Naive thymus-derived CD4-positive, alpha-beta T cell (primary cell): ENCODE results near the gene NDUFB8. TPM values are rescaled to one million over a fixed set of nuclear protein-coding genes. Genes with fewer than 3 reads are reported as not detected.
A peak's percentile ranks its signal among the peaks of the same experiment; 100 is the strongest.

Source experiments
- ATAC-seq: fragments of 150-1000 bp; cut with Tn5 transposase; 2 replicates; pipeline ENCODE4 v1.10.0; 2021; ENCODE audit warnings: mild to moderate bottlenecking, moderate library complexity
- CTCF ChIA-PET: fragments of 350-600 bp; sonication (Branson Sonifier 250); formaldehyde crosslinking; loops from one replicate; lab custom pipeline; 2021; ENCODE audit warnings: antibody characterized with exemption; lab: Charles Lee
- POLR2A ChIA-PET: fragments of 350-600 bp; sonication (Branson Sonifier 250); formaldehyde crosslinking; loops from one replicate; lab custom pipeline; 2021; ENCODE audit warnings: antibody characterized with exemption, inconsistent platforms; lab: Charles Lee
- DNase-seq, 9 donors: peaks; one replicate each; pipeline versions ENCODE4 v3.0.0 to v3.0.0-alpha.2; 2020 to 2022; ENCODE audit warnings: mixed read lengths in 1 of 9
- H3K27ac ChIP-seq: one replicate; pipeline ENCODE4 v1.7.0; 2013; ENCODE audit warnings: mild to moderate bottlenecking, low read depth, low read length, moderate library complexity
- H3K27me3 ChIP-seq, 2 donors: one replicate each; pipeline ENCODE4 v1.7.0; 2013; ENCODE audit warnings: low read length in 2 of 2, mild to moderate bottlenecking in 2 of 2, moderate library complexity in 2 of 2; ENCODE audit not compliant: control insufficient read depth in 2 of 2, insufficient read depth in 2 of 2
- H3K36me3 ChIP-seq, 3 experiments: 1 replicate in 2 of 3; 2 replicates in 1 of 3; pipeline ENCODE4 v1.7.0; 2013; ENCODE audit warnings: low read length in 3 of 3, mild to moderate bottlenecking in 3 of 3, moderate library complexity in 1 of 3; ENCODE audit not compliant: insufficient read depth in 3 of 3, control insufficient read depth in 2 of 3
- H3K4me1 ChIP-seq, 2 donors: one replicate each; pipeline ENCODE4 v1.7.0; 2013; ENCODE audit warnings: low read length in 2 of 2, mild to moderate bottlenecking in 2 of 2, moderate library complexity in 1 of 2; ENCODE audit not compliant: control insufficient read depth in 2 of 2, insufficient read depth in 2 of 2
- H3K4me3 ChIP-seq: 2 replicates; pipeline ENCODE4 v1.7.0; 2013; ENCODE audit warnings: mild to moderate bottlenecking, low read length
- H3K9me3 ChIP-seq, 3 experiments: 1 replicate in 2 of 3; 2 replicates in 1 of 3; pipeline ENCODE4 v1.7.0; 2013; ENCODE audit warnings: low read length in 3 of 3; ENCODE audit not compliant: control insufficient read depth in 2 of 3
- H3K27ac Mint-ChIP-seq, 9 donors: one replicate each; pipeline ENCODE4 v1.8.0; 2020 to 2022; ENCODE audit warnings: mixed read lengths in 9 of 9, mild to moderate bottlenecking in 8 of 9, moderate library complexity in 5 of 9, inconsistent platforms in 2 of 9
- H3K27me3 Mint-ChIP-seq, 5 donors: one replicate each; pipeline ENCODE4 v1.8.0; 2021 to 2022; ENCODE audit warnings: mixed read lengths in 5 of 5, mild to moderate bottlenecking in 1 of 5
- H3K36me3 Mint-ChIP-seq, 5 donors: one replicate each; pipeline ENCODE4 v1.8.0; 2020 to 2022; ENCODE audit warnings: mixed read lengths in 5 of 5, mild to moderate bottlenecking in 3 of 5, inconsistent platforms in 1 of 5
- H3K4me1 Mint-ChIP-seq, 7 donors: one replicate each; pipeline ENCODE4 v1.8.0; 2020 to 2022; ENCODE audit warnings: mixed read lengths in 7 of 7, mild to moderate bottlenecking in 3 of 7, inconsistent platforms in 1 of 7
- H3K4me3 Mint-ChIP-seq, 10 donors: one replicate each; pipeline ENCODE4 v1.8.0; 2020 to 2022; ENCODE audit warnings: mild to moderate bottlenecking in 10 of 10, mixed read lengths in 10 of 10, moderate library complexity in 6 of 10, inconsistent platforms in 2 of 10
- H3K9me3 Mint-ChIP-seq, 11 donors: one replicate each; pipeline ENCODE4 v1.8.0; 2020 to 2022; ENCODE audit warnings: mixed read lengths in 11 of 11, mild to moderate bottlenecking in 4 of 11, inconsistent platforms in 1 of 11, moderate library complexity in 1 of 11
- intact Hi-C, 2 donors: fragments of 100-400 bp; cut with micrococcal nuclease; formaldehyde crosslinking; loops; one replicate each; pipeline ENCODE4 v1.15.1; 2023
- polyA plus RNA-seq, 2 donors: library from polyadenylated mRNA; unstranded; fragments of 300-500 nt; fragmentation: Illumina TruSeq; gene quantifications; one replicate each; pipeline ENCODE4 v1.2.3, GENCODE V29; 2021
- total RNA-seq, 6 experiments: library from RNA in 5 of 6; stranded (reverse) in 5 of 6; gene quantifications; 1 replicate in 5 of 6; 2 replicates in 1 of 6; pipeline ENCODE4 v1.2.3 and lab custom pipeline; 2021 to 2026

The NDUFB8 gene
- total and polyA plus RNA-seq, 7 experiments from 2014 or later: 137 to 554 (median 160) TPM

- Mint-ChIP-seq H3K4me1 (peaks cover 10 to 44% (median 12%) of the 10 kb centered on the region in 7 donors), H3K4me3 (no peak overlapping the region), H3K27ac (no peak overlapping the region), H3K9me3 (no peaks in the 10 kb centered on the region), H3K36me3 (peaks cover 4 to 38% (median 22%) of the 10 kb centered on the region in 5 donors), H3K27me3 (peaks cover 2 to 12% (median 11%) of the 10 kb centered on the region in 5 donors)
- no peaks in the 10 kb centered on the region for H3K9me3 ChIP-seq
- H3K27me3 ChIP-seq: no peaks in the 10 kb centered on the region
- ChIA-PET POLR2A (interaction anchor here (0.9 kb wide), 1 partner anchor 29 kb away, joined by 3 read pairs; no protein-coding TSS in a partner anchor), CTCF (interaction anchor here (0.6 to 2.2 kb wide), 4 partner anchors 22 to 48 kb away, joined by 3 to 7 read pairs (median 3); no protein-coding TSS in a partner anchor)
- no peak overlapping the region for H3K4me3 ChIP-seq
- H3K4me1 ChIP-seq: peaks cover 0 to 4% of the 10 kb centered on the region in 2 donors
- peaks cover 0 to 31% (median 2%) of the 10 kb centered on the region in 3 experiments for H3K36me3 ChIP-seq
- intact Hi-C loops: no loop called here
- H3K27ac ChIP-seq: no peak overlapping the region
- ATAC-seq (no peak), DNase-seq (no peak)
Measured at GRCh38 chr10:100485366-100485765, 44.3 kb downstream of the NDUFB8 start.

GRCh38 chr10:100483876-100484666 is 45.6 kb downstream of the NDUFB8 start:
- H3K27me3 Mint-ChIP-seq: peaks cover 4 to 23% (median 21%) of the 10 kb centered on the region in 5 donors
- peak overlapping the region in 5 of 10 donors; percentile 6 to 86 (median 76) for H3K4me3 Mint-ChIP-seq
- Histone ChIP-seq H3K27me3 (no peaks in the 10 kb centered on the region), H3K4me3 (no peak overlapping the region), H3K9me3 (no peaks in the 10 kb centered on the region), H3K4me1 (peaks cover 0 to 4% of the 10 kb centered on the region in 2 donors), H3K36me3 (peaks cover 0 to 18% (median 0%) of the 10 kb centered on the region in 3 experiments), H3K27ac (no peak overlapping the region)
- CTCF ChIA-PET: interaction anchor here (1.1 to 4.1 kb wide), 5 partner anchors 12 to 42 kb away, joined by 3 to 51 read pairs (median 7); no protein-coding TSS in a partner anchor
- ATAC-seq (no peak), DNase-seq (no peak)
- peaks cover under 1 to 32% (median 11%) of the 10 kb centered on the region in 5 donors for H3K36me3 Mint-ChIP-seq
- peaks cover 0 to 2% (median 0%) of the 10 kb centered on the region in 11 donors for H3K9me3 Mint-ChIP-seq
- H3K4me1 Mint-ChIP-seq: peaks cover 10 to 41% (median 12%) of the 10 kb centered on the region in 7 donors
- peak overlapping the region in 2 of 9 donors; percentile 47 to 54 for H3K27ac Mint-ChIP-seq
- intact Hi-C loops: no loop called here
- POLR2A ChIA-PET: interaction anchor here (1.6 kb wide), 1 partner anchor 27 kb away, joined by 4 read pairs; no protein-coding TSS in a partner anchor

GRCh38 chr10:100482834-100483185 is 46.9 kb downstream of the NDUFB8 start:
- no peak overlapping the region for H3K27ac ChIP-seq
- Mint-ChIP-seq H3K36me3 (peaks cover 0 to 26% (median 11%) of the 10 kb centered on the region in 5 donors), H3K27me3 (peaks cover 4 to 31% (median 26%) of the 10 kb centered on the region in 5 donors), H3K9me3 (peaks cover 0 to 2% (median 0%) of the 10 kb centered on the region in 11 donors), H3K4me3 (peak overlapping the region; percentile 63 to 92 (median 86)), H3K27ac (peak overlapping the region in 4 of 9 donors; percentile 43 to 70 (median 47)), H3K4me1 (peaks cover 10 to 38% (median 12%) of the 10 kb centered on the region in 7 donors)
- H3K4me1 ChIP-seq: peaks cover 0 to 4% of the 10 kb centered on the region in 2 donors
- H3K4me3 ChIP-seq: no peak overlapping the region
- H3K27me3 ChIP-seq: no peaks in the 10 kb centered on the region
- peaks cover 0 to 8% (median 0%) of the 10 kb centered on the region in 3 experiments for H3K36me3 ChIP-seq
- ChIA-PET POLR2A (interaction anchor here (0.5 to 1.6 kb wide), 2 partner anchors 29 to 178 kb away, joined by 3 to 4 read pairs; no protein-coding TSS in a partner anchor), CTCF (interaction anchor here (0.6 to 4.1 kb wide), 11 partner anchors 8 to 145 kb away, joined by 3 to 51 read pairs (median 4); partner anchors contain the start of gene SCD)
- DNase-seq: peak in 1 of 9 donors; percentile 4
- intact Hi-C loops: loop anchor here (1.0 kb wide), 4 partner anchors 25 to 197 kb away; partner anchors contain the start of genes BLOC1S2 (in 1 of the 2) and HIF1AN (in 1 of the 2)
- H3K9me3 ChIP-seq: no peaks in the 10 kb centered on the region
- ATAC-seq: no peak

GRCh38 chr10:100482181-100482833 is 47.4 kb downstream of the NDUFB8 start:
- peak; percentile 73 for ATAC-seq
- DNase-seq: peak; percentile 46 to 77 (median 63)
- ChIA-PET CTCF (interaction anchor here (0.9 to 4.1 kb wide), 12 partner anchors 8 to 150 kb away, joined by 3 to 51 read pairs (median 4); partner anchors contain the start of gene SCD), POLR2A (interaction anchor here (0.5 to 1.6 kb wide), 3 partner anchors 29 to 178 kb away, joined by 3 to 4 read pairs (median 3); no protein-coding TSS in a partner anchor)
- Histone ChIP-seq H3K4me3 (peak overlapping the region; percentile 70), H3K9me3 (no peaks in the 10 kb centered on the region), H3K4me1 (peaks cover 0 to 4% of the 10 kb centered on the region in 2 donors), H3K27ac (no peak overlapping the region), H3K36me3 (peaks cover 0 to 3% (median 0%) of the 10 kb centered on the region in 3 experiments), H3K27me3 (no peaks in the 10 kb centered on the region)
- Mint-ChIP-seq H3K9me3 (peaks cover 0 to 2% (median 0%) of the 10 kb centered on the region in 11 donors), H3K4me1 (peaks cover 10 to 38% (median 12%) of the 10 kb centered on the region in 7 donors), H3K4me3 (peak overlapping the region; percentile 63 to 92 (median 86)), H3K27me3 (peaks cover 4 to 31% (median 26%) of the 10 kb centered on the region in 5 donors), H3K36me3 (peaks cover 0 to 24% (median 10%) of the 10 kb centered on the region in 5 donors), H3K27ac (peak overlapping the region in 4 of 9 donors; percentile 11 to 71 (median 40))
- intact Hi-C loops: loop anchor here (1.0 kb wide), 4 partner anchors 26 to 196 kb away; partner anchors contain the start of genes BLOC1S2 (in 1 of the 2) and HIF1AN (in 1 of the 2)

GRCh38 chr10:100481462-100482081 is 48.1 kb downstream of the NDUFB8 start:
- Histone ChIP-seq H3K4me1 (peaks cover 0 to 4% of the 10 kb centered on the region in 2 donors), H3K27ac (no peak overlapping the region), H3K9me3 (no peaks in the 10 kb centered on the region), H3K36me3 (no peaks in the 10 kb centered on the region), H3K27me3 (no peaks in the 10 kb centered on the region), H3K4me3 (peak overlapping the region; percentile 70)
- CTCF ChIA-PET: interaction anchor here (1.1 to 4.1 kb wide), 8 partner anchors 13 to 149 kb away, joined by 3 to 51 read pairs (median 8); no protein-coding TSS in a partner anchor
- intact Hi-C loops: loop anchor here (1.0 kb wide), 6 partner anchors 27 to 195 kb away; partner anchors contain the start of genes BLOC1S2 (in 1 of the 2), HIF1AN (in 1 of the 2) and SCD (in 1 of the 2)
- POLR2A ChIA-PET: interaction anchor here (0.7 kb wide), 1 partner anchor 138 kb away, joined by 3 read pairs; no protein-coding TSS in a partner anchor
- ATAC-seq (peak; percentile 98), DNase-seq (peak; percentile 86 to 97 (median 90))
- Mint-ChIP-seq H3K36me3 (peaks cover 0 to 19% (median 3%) of the 10 kb centered on the region in 5 donors), H3K27me3 (peaks cover 4 to 31% (median 26%) of the 10 kb centered on the region in 5 donors), H3K27ac (peak overlapping the region in 5 of 9 donors; percentile 1 to 76 (median 66)), H3K9me3 (peaks cover 0 to 2% (median 0%) of the 10 kb centered on the region in 11 donors), H3K4me1 (peaks cover 10 to 35% (median 12%) of the 10 kb centered on the region in 7 donors), H3K4me3 (peak overlapping the region; percentile 63 to 92 (median 86))
